HepG2 (cell line): ENCODE measurements around the gene ICAM5. TPM values are rescaled to one million over a fixed set of nuclear protein-coding genes. Genes with fewer than 3 reads are reported as not detected.

ENCODE experiments used
- AHR ChIP-seq: IDR thresholded peaks from 2 replicates; pipeline ENCODE4 v1.6.1; 2018; ENCODE audit warnings: missing genetic modification reagents, missing compliant biosample characterization
- HCFC1 ChIP-seq: fragments of 150-350 bp; IDR thresholded peaks from 2 replicates; pipeline ENCODE4 v1.6.1; 2014; ENCODE audit warnings: low read depth, low read length
- ISX ChIP-seq: sonication (generic); formaldehyde crosslinking; conservative IDR thresholded peaks from 2 replicates; pipeline ENCODE4 v1.5.0; 2020; ENCODE audit warnings: missing genetic modification reagents
- KDM4B ChIP-seq: sonication (generic); formaldehyde crosslinking; IDR thresholded peaks from 2 replicates; pipeline ENCODE4 v1.4.0; 2020; ENCODE audit warnings: missing genetic modification reagents
- KDM5A ChIP-seq: fragments of 200-600 bp; sonication (generic); IDR thresholded peaks from 2 replicates; pipeline ENCODE4 v1.7.0; 2018; ENCODE audit warnings: antibody characterized with exemption, mild to moderate bottlenecking, low read length, borderline replicate concordance
- MEIS1 ChIP-seq: sonication (generic); formaldehyde crosslinking; IDR thresholded peaks from 2 replicates; pipeline ENCODE4 v1.9.0; 2021; ENCODE audit warnings: mild to moderate bottlenecking, missing genetic modification reagents, moderate library complexity, borderline replicate concordance
- NFYB ChIP-seq: sonication (generic); formaldehyde crosslinking; IDR thresholded peaks from 2 replicates; pipeline ENCODE4 v1.4.0; 2020; ENCODE audit warnings: missing genetic modification reagents
- SSRP1 ChIP-seq: IDR thresholded peaks from 2 replicates; pipeline ENCODE4 v1.6.1; 2016; ENCODE audit warnings: control low read depth
- TARDBP ChIP-seq: sonication (generic); formaldehyde crosslinking; IDR thresholded peaks from 2 replicates; pipeline ENCODE4 v1.8.0; 2022; ENCODE audit warnings: mild to moderate bottlenecking, missing genetic modification reagents
- TBX2 ChIP-seq: sonication (generic); formaldehyde crosslinking; IDR thresholded peaks from 2 replicates; pipeline ENCODE4 v1.5.0; 2020; ENCODE audit warnings: missing genetic modification reagents, mild to moderate bottlenecking, borderline replicate concordance
- ZFX ChIP-seq: sonication (generic); formaldehyde crosslinking; IDR thresholded peaks from 2 replicates; pipeline ENCODE4 v1.4.0; 2020; ENCODE audit warnings: mild to moderate bottlenecking, low read depth, missing genetic modification reagents, moderate library complexity
- ZKSCAN1 ChIP-seq: fragments of 150-350 bp; IDR thresholded peaks from 2 replicates; pipeline ENCODE4 v1.6.1; 2014; ENCODE audit warnings: low read length
- ZNF136 ChIP-seq: sonication (generic); formaldehyde crosslinking; IDR thresholded peaks from 2 replicates; pipeline ENCODE4 v1.8.1; 2022; ENCODE audit warnings: low read depth, mild to moderate bottlenecking, moderate library complexity, missing genetic modification reagents
- ZNF34 ChIP-seq: sonication (generic); formaldehyde crosslinking; IDR thresholded peaks from 2 replicates; pipeline ENCODE4 v1.4.0; 2020; ENCODE audit warnings: mild to moderate bottlenecking, missing genetic modification reagents, borderline replicate concordance
- ZNF563 ChIP-seq: sonication (generic); formaldehyde crosslinking; IDR thresholded peaks from 2 replicates; pipeline ENCODE4 v1.8.0; 2022; ENCODE audit warnings: mild to moderate bottlenecking, moderate library complexity, missing genetic modification reagents
- ZNF616 ChIP-seq: sonication (generic); formaldehyde crosslinking; IDR thresholded peaks from 2 replicates; pipeline ENCODE4 v1.5.0; 2020; ENCODE audit warnings: low read depth, mild to moderate bottlenecking, missing genetic modification reagents
- ZNF672 ChIP-seq: sonication (generic); formaldehyde crosslinking; IDR thresholded peaks from 2 replicates; pipeline ENCODE4 v1.8.1; 2022; ENCODE audit warnings: missing genetic modification reagents
- ZNF775 ChIP-seq: sonication (generic); formaldehyde crosslinking; IDR thresholded peaks from 2 replicates; pipeline ENCODE4 v1.4.0; 2020; ENCODE audit warnings: missing genetic modification reagents, mild to moderate bottlenecking, moderate library complexity, borderline replicate concordance
- ZSCAN12 ChIP-seq: sonication (generic); formaldehyde crosslinking; IDR thresholded peaks from 2 replicates; pipeline ENCODE4 v1.9.0; 2021; ENCODE audit warnings: mild to moderate bottlenecking, missing genetic modification reagents
- polyA plus RNA-seq, 8 experiments: library from polyadenylated mRNA; depleted of rRNA in 3 of 8; stranded (reverse) in 7 of 8; unstranded in 1 of 8; fragments of >200 nt; fragmentation: Illumina TruSeq in 4 of 8; extraction: Trizol in 4 of 8; gene quantifications; 2 replicates each; pipeline versions ENCODE4 v1.2.1 to v1.2.3, GENCODE V29; 2011 to 2016; ENCODE audit warnings: low read depth in 4 of 8, missing spikeins in 1 of 8, mixed read lengths in 1 of 8; ENCODE audit not compliant: insufficient read depth in 1 of 8
- total RNA-seq, 5 experiments: library from RNA; depleted of rRNA; stranded (reverse); fragments of >200 nt; fragmentation: Illumina TruSeq; extraction: Trizol; gene quantifications; 2 replicates each; pipeline ENCODE4 v1.2.3, GENCODE V29; 2016; ENCODE audit warnings: low read depth in 1 of 5
- TF ChIP-seq, protein P1 (sequence below): sonication (generic); formaldehyde crosslinking; conservative IDR thresholded peaks from 2 replicates; pipeline ENCODE4 v1.4.0; 2020; ENCODE audit warnings: mild to moderate bottlenecking, missing genetic modification reagents, moderate library complexity
- TF ChIP-seq, protein P2 (sequence below): IDR thresholded peaks from 2 replicates; pipeline ENCODE4 v1.4.0; 2020; ENCODE audit warnings: mild to moderate bottlenecking, missing genetic modification reagents
- TF ChIP-seq, protein P3 (sequence below): sonication (generic); formaldehyde crosslinking; IDR thresholded peaks from 2 replicates; pipeline ENCODE4 v1.4.0; 2020; ENCODE audit warnings: missing genetic modification reagents, borderline replicate concordance

Gene ICAM5
- total and polyA plus RNA-seq, 2 of the 13 experiments (the other 11 are each of a cell fraction or from before 2014, with no cell fraction given), result 0.46 to 1.6 TPM

DNA sequence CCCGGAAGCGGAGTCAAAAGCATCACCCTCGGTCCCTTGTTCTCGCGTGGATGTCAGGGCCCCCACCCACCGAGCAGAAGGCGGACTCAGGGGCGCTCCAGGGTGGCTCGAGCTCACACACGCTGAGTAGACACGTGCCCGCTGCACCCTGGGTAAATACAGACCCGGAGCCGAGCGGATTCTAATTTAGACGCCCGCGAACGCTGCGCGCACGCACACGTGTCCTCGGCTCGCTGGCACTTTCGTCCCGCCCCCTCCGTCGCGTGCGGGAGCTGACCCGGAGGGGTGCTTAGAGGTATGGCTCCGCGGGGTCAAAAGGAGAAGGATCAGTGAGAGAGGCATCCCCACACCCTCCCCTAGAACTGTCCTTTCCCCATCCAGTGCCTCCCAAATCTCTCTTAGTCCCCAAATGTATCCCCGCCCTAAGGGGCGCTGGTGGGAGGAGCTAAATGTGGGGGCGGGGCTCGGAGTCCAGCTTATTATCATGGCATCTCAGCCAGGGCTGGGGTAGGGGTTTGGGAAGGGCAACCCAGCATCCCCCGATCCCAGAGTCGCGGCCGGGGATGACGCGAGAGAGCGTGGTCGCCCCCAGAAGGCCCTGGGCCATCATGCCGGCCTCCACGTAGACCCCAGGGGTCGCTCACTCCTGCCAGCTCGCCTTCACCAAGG, 451 bp upstream of the ICAM5 start (continued):
- TF ChIP-seq, protein P1, sequence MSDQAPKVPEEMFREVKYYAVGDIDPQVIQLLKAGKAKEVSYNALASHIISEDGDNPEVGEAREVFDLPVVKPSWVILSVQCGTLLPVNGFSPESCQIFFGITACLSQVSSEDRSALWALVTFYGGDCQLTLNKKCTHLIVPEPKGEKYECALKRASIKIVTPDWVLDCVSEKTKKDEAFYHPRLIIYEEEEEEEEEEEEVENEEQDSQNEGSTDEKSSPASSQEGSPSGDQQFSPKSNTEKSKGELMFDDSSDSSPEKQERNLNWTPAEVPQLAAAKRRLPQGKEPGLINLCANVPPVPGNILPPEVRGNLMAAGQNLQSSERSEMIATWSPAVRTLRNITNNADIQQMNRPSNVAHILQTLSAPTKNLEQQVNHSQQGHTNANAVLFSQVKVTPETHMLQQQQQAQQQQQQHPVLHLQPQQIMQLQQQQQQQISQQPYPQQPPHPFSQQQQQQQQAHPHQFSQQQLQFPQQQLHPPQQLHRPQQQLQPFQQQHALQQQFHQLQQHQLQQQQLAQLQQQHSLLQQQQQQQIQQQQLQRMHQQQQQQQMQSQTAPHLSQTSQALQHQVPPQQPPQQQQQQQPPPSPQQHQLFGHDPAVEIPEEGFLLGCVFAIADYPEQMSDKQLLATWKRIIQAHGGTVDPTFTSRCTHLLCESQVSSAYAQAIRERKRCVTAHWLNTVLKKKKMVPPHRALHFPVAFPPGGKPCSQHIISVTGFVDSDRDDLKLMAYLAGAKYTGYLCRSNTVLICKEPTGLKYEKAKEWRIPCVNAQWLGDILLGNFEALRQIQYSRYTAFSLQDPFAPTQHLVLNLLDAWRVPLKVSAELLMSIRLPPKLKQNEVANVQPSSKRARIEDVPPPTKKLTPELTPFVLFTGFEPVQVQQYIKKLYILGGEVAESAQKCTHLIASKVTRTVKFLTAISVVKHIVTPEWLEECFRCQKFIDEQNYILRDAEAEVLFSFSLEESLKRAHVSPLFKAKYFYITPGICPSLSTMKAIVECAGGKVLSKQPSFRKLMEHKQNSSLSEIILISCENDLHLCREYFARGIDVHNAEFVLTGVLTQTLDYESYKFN (CRISPR knock-in tag), result peak; percentile 25; the same call in 1 of the 2 replicates
- no peak for TF ChIP-seq ZNF672
- no peak for TF ChIP-seq TARDBP (CRISPR knock-in tag)
- no peak for TF ChIP-seq KDM5A
- peak; percentile 17; the same call in 1 of the 2 replicates for TF ChIP-seq ZFX (CRISPR knock-in tag)
- TF ChIP-seq SSRP1 (CRISPR knock-in tag), result no peak
- TF ChIP-seq AHR (CRISPR knock-in tag), result no peak
- TF ChIP-seq TBX2 (CRISPR knock-in tag), result peak; percentile 62; the same call in 1 of the 2 replicates
- no peak for TF ChIP-seq ZKSCAN1
- TF ChIP-seq ZNF563 (CRISPR knock-in tag), result no peak
- no peak for TF ChIP-seq ZNF775 (CRISPR knock-in tag)
- no peak for TF ChIP-seq KDM4B (CRISPR knock-in tag)
- no peak for TF ChIP-seq ZNF34
- TF ChIP-seq MEIS1 (CRISPR knock-in tag), result no peak
- TF ChIP-seq, protein P2, sequence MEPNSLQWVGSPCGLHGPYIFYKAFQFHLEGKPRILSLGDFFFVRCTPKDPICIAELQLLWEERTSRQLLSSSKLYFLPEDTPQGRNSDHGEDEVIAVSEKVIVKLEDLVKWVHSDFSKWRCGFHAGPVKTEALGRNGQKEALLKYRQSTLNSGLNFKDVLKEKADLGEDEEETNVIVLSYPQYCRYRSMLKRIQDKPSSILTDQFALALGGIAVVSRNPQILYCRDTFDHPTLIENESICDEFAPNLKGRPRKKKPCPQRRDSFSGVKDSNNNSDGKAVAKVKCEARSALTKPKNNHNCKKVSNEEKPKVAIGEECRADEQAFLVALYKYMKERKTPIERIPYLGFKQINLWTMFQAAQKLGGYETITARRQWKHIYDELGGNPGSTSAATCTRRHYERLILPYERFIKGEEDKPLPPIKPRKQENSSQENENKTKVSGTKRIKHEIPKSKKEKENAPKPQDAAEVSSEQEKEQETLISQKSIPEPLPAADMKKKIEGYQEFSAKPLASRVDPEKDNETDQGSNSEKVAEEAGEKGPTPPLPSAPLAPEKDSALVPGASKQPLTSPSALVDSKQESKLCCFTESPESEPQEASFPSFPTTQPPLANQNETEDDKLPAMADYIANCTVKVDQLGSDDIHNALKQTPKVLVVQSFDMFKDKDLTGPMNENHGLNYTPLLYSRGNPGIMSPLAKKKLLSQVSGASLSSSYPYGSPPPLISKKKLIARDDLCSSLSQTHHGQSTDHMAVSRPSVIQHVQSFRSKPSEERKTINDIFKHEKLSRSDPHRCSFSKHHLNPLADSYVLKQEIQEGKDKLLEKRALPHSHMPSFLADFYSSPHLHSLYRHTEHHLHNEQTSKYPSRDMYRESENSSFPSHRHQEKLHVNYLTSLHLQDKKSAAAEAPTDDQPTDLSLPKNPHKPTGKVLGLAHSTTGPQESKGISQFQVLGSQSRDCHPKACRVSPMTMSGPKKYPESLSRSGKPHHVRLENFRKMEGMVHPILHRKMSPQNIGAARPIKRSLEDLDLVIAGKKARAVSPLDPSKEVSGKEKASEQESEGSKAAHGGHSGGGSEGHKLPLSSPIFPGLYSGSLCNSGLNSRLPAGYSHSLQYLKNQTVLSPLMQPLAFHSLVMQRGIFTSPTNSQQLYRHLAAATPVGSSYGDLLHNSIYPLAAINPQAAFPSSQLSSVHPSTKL (CRISPR knock-in tag), result no peak
- TF ChIP-seq ZNF616 (CRISPR knock-in tag), result peak; percentile 90
- TF ChIP-seq, protein P3, sequence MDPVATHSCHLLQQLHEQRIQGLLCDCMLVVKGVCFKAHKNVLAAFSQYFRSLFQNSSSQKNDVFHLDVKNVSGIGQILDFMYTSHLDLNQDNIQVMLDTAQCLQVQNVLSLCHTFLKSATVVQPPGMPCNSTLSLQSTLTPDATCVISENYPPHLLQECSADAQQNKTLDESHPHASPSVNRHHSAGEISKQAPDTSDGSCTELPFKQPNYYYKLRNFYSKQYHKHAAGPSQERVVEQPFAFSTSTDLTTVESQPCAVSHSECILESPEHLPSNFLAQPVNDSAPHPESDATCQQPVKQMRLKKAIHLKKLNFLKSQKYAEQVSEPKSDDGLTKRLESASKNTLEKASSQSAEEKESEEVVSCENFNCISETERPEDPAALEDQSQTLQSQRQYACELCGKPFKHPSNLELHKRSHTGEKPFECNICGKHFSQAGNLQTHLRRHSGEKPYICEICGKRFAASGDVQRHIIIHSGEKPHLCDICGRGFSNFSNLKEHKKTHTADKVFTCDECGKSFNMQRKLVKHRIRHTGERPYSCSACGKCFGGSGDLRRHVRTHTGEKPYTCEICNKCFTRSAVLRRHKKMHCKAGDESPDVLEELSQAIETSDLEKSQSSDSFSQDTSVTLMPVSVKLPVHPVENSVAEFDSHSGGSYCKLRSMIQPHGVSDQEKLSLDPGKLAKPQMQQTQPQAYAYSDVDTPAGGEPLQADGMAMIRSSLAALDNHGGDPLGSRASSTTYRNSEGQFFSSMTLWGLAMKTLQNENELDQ (CRISPR knock-in tag), result no peak
- no peak for TF ChIP-seq NFYB (CRISPR knock-in tag)
- TF ChIP-seq ZNF136 (CRISPR knock-in tag), result no peak; the same call in 1 of the 2 replicates
- no peak for TF ChIP-seq HCFC1
- no peak for TF ChIP-seq ZSCAN12
- no peak for TF ChIP-seq ISX (CRISPR knock-in tag)
